ENCODE results near the gene SLC38A6.

- TF ChIP-seq CTCF (IDR thresholded peaks at IDR 0.05; ENCODE audit: low read depth, low read length) (no peak), EZH2phosphoT487 (IDR thresholded peaks at IDR 0.05; ENCODE audit: low read depth) (no peak)
Measured at GRCh38 chr14:60981633-60982455, 799 bp downstream of the SLC38A6 start.
